IPS DF 6.9 (cell line): Measurements from ENCODE around the gene FKBP5.

Experiments used
- DNase-seq: peaks from one replicate; pipeline ENCODE4 v3.0.0-alpha.2; 2013; ENCODE audit warnings: low read depth, low spot score
- H3K27ac ChIP-seq: one replicate; pipeline ENCODE4 v1.5.1; 2013; ENCODE audit warnings: low read length, control low read depth
- H3K27me3 ChIP-seq: 2 replicates; pipeline ENCODE4 v1.6.1; 2013; ENCODE audit warnings: mild to moderate bottlenecking, low read length; ENCODE audit not compliant: control insufficient read depth, insufficient read depth
- H3K36me3 ChIP-seq: 2 replicates; pipeline ENCODE4 v1.6.1; 2013; ENCODE audit warnings: low read length; ENCODE audit not compliant: control insufficient read depth, insufficient read depth
- H3K4me1 ChIP-seq: 2 replicates; pipeline ENCODE4 v1.6.1; 2013; ENCODE audit warnings: low read length; ENCODE audit not compliant: control insufficient read depth, insufficient read depth
- H3K4me3 ChIP-seq: 2 replicates; pipeline ENCODE4 v1.5.1; 2013; ENCODE audit warnings: mild to moderate bottlenecking, low read length
- H3K9me3 ChIP-seq: 2 replicates; pipeline ENCODE4 v1.6.1; 2013; ENCODE audit warnings: low read length, inconsistent platforms; ENCODE audit not compliant: control insufficient read depth, insufficient read depth
- WGBS: extraction: QIAGEN DNeasy Blood & Tissue Kit; methylation state at CpG from one replicate; pipeline ENCODE4 v1.1.7; 2013; ENCODE audit warnings: mixed read lengths, missing lambda C conversion rate; ENCODE audit not compliant: insufficient read length, insufficient coverage; 5-methylcytosine and 5-hydroxymethylcytosine counted together

The FKBP5 gene

GRCh38 chr6:35730745-35731413, 42.2 kb upstream of the FKBP5 start:
- no peaks in the 10 kb centered on the region for H3K9me3 ChIP-seq
- H3K4me1 ChIP-seq = peaks cover 6% of the 10 kb centered on the region
- peak overlapping the region; percentile 25; the same call in 1 of the 2 replicates for H3K4me3 ChIP-seq
- H3K27me3 ChIP-seq = no peaks in the 10 kb centered on the region
- WGBS = no CpG with 5 or more reads among the region's 15 CpGs
- no peaks in the 10 kb centered on the region for H3K36me3 ChIP-seq
- H3K27ac ChIP-seq = no peak overlapping the region
- DNase-seq = no peak

DNA sequence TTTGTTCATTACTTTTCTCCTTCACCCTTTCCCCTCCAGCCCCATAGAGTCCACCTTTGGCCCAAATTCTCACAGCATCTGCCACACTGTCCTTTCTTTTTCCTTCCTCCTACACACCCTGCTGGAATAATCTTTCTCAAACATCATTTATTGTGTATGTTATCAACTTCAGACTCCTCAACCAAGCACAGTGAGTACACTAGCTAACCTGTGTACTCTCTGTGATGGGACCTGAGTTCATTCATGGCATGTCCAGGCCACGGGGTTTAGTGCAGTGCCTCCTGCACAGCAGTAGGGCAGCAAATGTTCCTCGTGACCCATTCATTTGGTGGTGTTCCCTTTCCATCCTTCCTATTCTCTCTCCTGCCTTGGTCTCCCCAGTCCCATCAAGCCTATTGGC, 41.0 kb upstream of the FKBP5 start:
- WGBS = no CpG with 5 or more reads among the region's 2 CpGs
- Histone ChIP-seq H3K4me1 (peaks cover 6% of the 10 kb centered on the region), H3K27ac (no peak overlapping the region)

GRCh38 chr6:35728683-35729678, 40.3 kb upstream of the FKBP5 start:
- Histone ChIP-seq H3K36me3 (no peaks in the 10 kb centered on the region), H3K4me3 (no peak overlapping the region; the same call in 1 of the 2 replicates), H3K27ac (no peak overlapping the region), H3K27me3 (no peaks in the 10 kb centered on the region), H3K4me1 (peaks cover 6% of the 10 kb centered on the region), H3K9me3 (no peaks in the 10 kb centered on the region)
- no CpG with 5 or more reads among the region's 12 CpGs for WGBS
- DNase-seq = no peak

More for the DNA sequence above, 41.0 kb upstream of the FKBP5 start:
- Histone ChIP-seq H3K4me3 (no peak overlapping the region), H3K36me3 (no peaks in the 10 kb centered on the region), H3K9me3 (no peaks in the 10 kb centered on the region), H3K27me3 (no peaks in the 10 kb centered on the region)
- DNase-seq = no peak

- H3K27ac ChIP-seq = no peak overlapping the region
- WGBS = no CpG with 5 or more reads among the region's 57 CpGs
- H3K4me1 ChIP-seq = peaks cover 6% of the 10 kb centered on the region
- H3K36me3 ChIP-seq = no peaks in the 10 kb centered on the region
- H3K27me3 ChIP-seq = no peaks in the 10 kb centered on the region
- H3K9me3 ChIP-seq = no peaks in the 10 kb centered on the region
- peak overlapping the region; percentile 74; the same call in 1 of the 2 replicates for H3K4me3 ChIP-seq
- no peak for DNase-seq
Measured at GRCh38 chr6:35727935-35728682, 39.4 kb upstream of the FKBP5 start.

DNA sequence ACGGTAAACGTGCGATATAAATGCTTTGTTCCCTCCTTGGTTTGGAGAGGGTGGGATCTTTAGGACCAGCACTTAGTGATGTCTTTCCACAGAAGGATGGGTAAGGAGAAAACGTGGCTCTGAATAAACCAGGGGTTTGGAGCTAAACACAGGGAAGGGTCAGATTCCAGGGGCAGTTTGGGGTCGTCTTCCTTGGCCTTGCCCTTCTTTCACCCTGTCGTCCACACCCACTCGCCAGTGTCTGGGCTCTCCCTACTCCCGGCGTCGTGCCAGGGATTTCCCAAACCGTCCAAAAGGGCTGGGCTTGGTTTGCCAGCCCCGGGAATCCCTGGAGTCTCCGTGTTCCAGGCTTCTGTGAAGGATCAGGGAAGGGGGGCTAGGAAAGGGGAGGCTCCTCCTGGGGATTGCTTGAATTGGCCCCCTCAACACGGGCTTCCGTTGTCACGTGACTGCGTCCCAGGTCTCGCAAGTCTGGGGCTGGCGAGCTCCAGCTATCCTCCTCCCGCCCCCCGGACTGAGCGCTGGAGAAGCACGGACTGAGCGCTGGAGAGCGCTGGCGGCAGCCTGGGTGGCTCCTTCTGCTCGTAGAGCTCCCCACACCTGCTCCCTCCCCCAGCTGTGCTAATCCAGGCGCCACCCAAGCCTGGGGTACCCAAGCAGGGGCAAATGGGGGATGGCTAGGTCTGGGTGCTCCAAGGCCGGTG, 38.7 kb upstream of the FKBP5 start:
- DNase-seq = no peak
- H3K27ac ChIP-seq = no peak overlapping the region
- H3K27me3 ChIP-seq = no peaks in the 10 kb centered on the region
- no peaks in the 10 kb centered on the region for H3K9me3 ChIP-seq
- no CpG with 5 or more reads among the region's 29 CpGs for WGBS
- peaks cover 6% of the 10 kb centered on the region for H3K4me1 ChIP-seq
- H3K4me3 ChIP-seq = peak overlapping the region; percentile 74; the same call in 1 of the 2 replicates
- no peaks in the 10 kb centered on the region for H3K36me3 ChIP-seq

DNA sequence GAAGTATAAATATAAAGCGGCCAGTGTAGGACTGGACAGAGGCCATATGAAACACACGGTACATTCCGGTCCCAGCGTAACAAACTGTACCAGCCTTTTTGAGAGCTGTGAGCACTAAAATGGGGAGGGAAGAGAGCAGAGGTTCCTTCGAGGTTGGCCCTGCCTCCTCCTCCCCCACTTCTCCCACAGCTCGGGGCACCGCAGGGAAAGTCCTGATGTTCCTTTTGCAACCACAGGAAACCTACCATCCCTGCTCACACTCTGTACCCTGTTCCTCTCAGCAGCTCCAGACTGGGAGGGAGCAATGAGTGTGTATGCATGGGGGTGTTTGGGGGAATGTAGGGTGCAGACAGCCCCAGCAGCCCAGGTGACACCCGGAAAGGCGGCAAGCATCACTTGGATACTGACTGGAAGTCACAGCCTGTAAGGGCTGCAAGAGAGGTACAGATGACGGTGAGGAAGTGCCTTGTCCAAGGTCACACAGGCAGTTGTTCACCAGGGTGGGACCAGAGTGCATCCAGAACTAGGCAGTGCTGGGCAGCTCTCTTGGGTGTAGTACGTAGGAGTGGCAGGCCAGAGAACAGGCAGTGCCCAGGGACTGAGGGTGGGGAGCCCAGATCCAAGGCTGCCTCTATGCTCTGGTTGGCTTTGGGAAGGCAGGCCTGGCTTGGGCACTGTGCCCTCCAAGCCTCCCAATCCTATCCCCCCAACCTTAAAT, 37.2 kb upstream of the FKBP5 start:
- Histone ChIP-seq H3K27me3 (no peaks in the 10 kb centered on the region), H3K27ac (no peak overlapping the region), H3K9me3 (no peaks in the 10 kb centered on the region), H3K4me1 (peaks cover 6% of the 10 kb centered on the region), H3K4me3 (no peak overlapping the region), H3K36me3 (no peaks in the 10 kb centered on the region)
- WGBS = no CpG with 5 or more reads among the region's 11 CpGs
- DNase-seq = no peak

GRCh38 chr6:35725081-35725708, 36.5 kb upstream of the FKBP5 start:
- DNase-seq = no peak
- no CpG with 5 or more reads among the region's 5 CpGs for WGBS
- Histone ChIP-seq H3K27me3 (no peaks in the 10 kb centered on the region), H3K4me3 (no peak overlapping the region), H3K4me1 (peaks cover 8% of the 10 kb centered on the region), H3K27ac (no peak overlapping the region), H3K36me3 (no peaks in the 10 kb centered on the region), H3K9me3 (no peaks in the 10 kb centered on the region)

DNA sequence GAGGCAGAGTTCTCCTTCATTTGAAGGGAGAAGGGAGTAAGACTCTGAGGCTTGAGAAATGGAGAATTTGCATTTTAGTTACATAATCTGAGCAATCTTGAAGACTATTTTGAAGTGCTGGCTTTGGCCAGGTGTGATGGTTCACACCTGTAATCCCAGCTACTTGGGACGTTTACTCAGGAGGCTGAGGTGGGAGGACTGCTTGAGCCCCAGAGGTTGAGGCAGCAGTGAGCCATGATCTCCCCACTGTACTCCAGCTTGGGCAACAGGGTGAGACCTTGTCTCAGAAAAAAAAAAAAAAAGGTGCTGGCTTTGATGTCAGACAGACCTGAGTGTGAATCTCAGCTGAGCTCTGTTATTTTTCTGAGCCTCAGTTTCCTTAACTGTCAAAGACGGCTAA, 35.8 kb upstream of the FKBP5 start:
- H3K9me3 ChIP-seq = no peaks in the 10 kb centered on the region
- H3K27me3 ChIP-seq = no peaks in the 10 kb centered on the region
- H3K4me1 ChIP-seq = peaks cover 13% of the 10 kb centered on the region
- H3K27ac ChIP-seq = no peak overlapping the region
- H3K36me3 ChIP-seq = no peaks in the 10 kb centered on the region
- no peak overlapping the region for H3K4me3 ChIP-seq
- no peak for DNase-seq
- WGBS = no CpG with 5 or more reads among the region's 2 CpGs

- Histone ChIP-seq H3K4me3 (no peak overlapping the region), H3K4me1 (peaks cover 12% of the 10 kb centered on the region), H3K27ac (no peak overlapping the region), H3K36me3 (no peaks in the 10 kb centered on the region), H3K27me3 (no peaks in the 10 kb centered on the region), H3K9me3 (no peaks in the 10 kb centered on the region)
- no CpG with 5 or more reads among the region's 4 CpGs for WGBS
- DNase-seq = no peak
Measured at GRCh38 chr6:35724059-35724458, 35.3 kb upstream of the FKBP5 start.
